Adrenal gland (tissue), 12 donors: ENCODE measurements around the gene EFHD1. TPM values are rescaled to one million over a fixed set of nuclear protein-coding genes. Genes with fewer than 3 reads are reported as not detected.

Experiments
- DNase-seq, 7 donors: peaks; one replicate each; pipeline ENCODE4 v3.0.0-alpha.2; 2019 to 2020
- H3K27ac ChIP-seq, 5 donors: fragments of 200-600 bp; sonication (generic) in 4 of 5; 1 replicate in 3 of 5; 2 replicates in 2 of 5; pipeline versions ENCODE4 v1.5.1 to v1.8.0; 2016 to 2020; ENCODE audit warnings: mild to moderate bottlenecking in 1 of 5
- H3K27me3 ChIP-seq: fragments of 200-600 bp; 2 replicates; pipeline ENCODE4 v1.8.0; 2021
- H3K36me3 ChIP-seq, 2 donors: fragments of 200-600 bp; replicated peaks in 1 of 2; 1 replicate in 1 of 2; 2 replicates in 1 of 2; pipeline versions ENCODE4 v1.5.1 to v1.8.0; 2018 to 2022
- H3K4me1 ChIP-seq, 2 donors: fragments of 200-600 bp; replicated peaks in 1 of 2; 1 replicate in 1 of 2; 2 replicates in 1 of 2; pipeline versions ENCODE4 v1.5.1 to v1.8.0; 2018 to 2021
- H3K4me3 ChIP-seq, 4 donors: fragments of 200-600 bp; sonication (generic) in 3 of 4; one replicate each; pipeline ENCODE4 v1.5.1; 2016 to 2018
- H3K9me3 ChIP-seq, 3 donors: fragments of 200-600 bp; sonication (generic) in 1 of 3; replicated peaks in 1 of 3; 1 replicate in 2 of 3; 2 replicates in 1 of 3; pipeline versions ENCODE4 v1.5.1 to v1.8.0; 2016 to 2021
- CTCF ChIP-seq, 6 experiments: fragments of 450-650 bp in 4 of 6; fragments of 200-600 bp in 2 of 6; sonication (generic) in 1 of 6; IDR thresholded peaks; 1 replicate in 5 of 6; 2 replicates in 1 of 6; pipeline versions ENCODE4 v1.5.1 to v1.8.0; 2016 to 2021; ENCODE audit warnings: antibody characterized with exemption in 6 of 6, mild to moderate bottlenecking in 2 of 6, moderate library complexity in 1 of 6
- POLR2A ChIP-seq, 2 donors: fragments of 450-650 bp; IDR thresholded peaks; one replicate each; pipeline ENCODE4 v1.6.1; 2017; ENCODE audit warnings: antibody characterized with exemption in 2 of 2, mild to moderate bottlenecking in 2 of 2, moderate library complexity in 1 of 2
- WGBS, 4 donors: extraction: QIAGEN DNeasy Blood & Tissue Kit in 2 of 4; methylation state at CpG; one replicate each; pipeline versions ENCODE4 v1.1.5 to v1.1.7; 2013 to 2017; 5-methylcytosine and 5-hydroxymethylcytosine counted together
- intact Hi-C, 2 donors: fragments of 100-400 bp; cut with DNase I; formaldehyde crosslinking; loops; one replicate each; pipeline versions ENCODE4 v1.14.1 to v1.15.0; 2022 to 2023
- polyA plus RNA-seq, 3 donors: library from polyadenylated mRNA; stranded (reverse); fragments of 200-250 nt in 2 of 3; fragments of 350-450 nt in 1 of 3; fragmentation: Illumina TruSeq in 1 of 3; extraction: RNeasy Lipid Tissue Mini Kit (QIAGEN cat#74804) in 1 of 3; gene quantifications; one replicate each; pipeline ENCODE4 v1.2.3, GENCODE V29; 2013 to 2014
- total RNA-seq, 9 donors: library from RNA; depleted of rRNA in 4 of 9; stranded (reverse); fragments of >200 nt in 4 of 9; fragments of 120-200 nt in 1 of 9; fragmentation: NEBNext Ultra II Directional in 1 of 9; extraction: Animal tissue kit (Norgen Biotek cat#: 25700) in 1 of 9; gene quantifications; one replicate each; pipeline versions ENCODE4 v1.1.0 to v1.2.4, GENCODE V29; 2013 to 2023
- donor health status: healthy with polysubstance abuse.
- donor health status: Bipolar disorder and iron deficiency.
- donor health status: DM: yes; HTN: yes; CAD: no.
- donor health status: DM: no; HTN: no; CAD: no.
- donor health status: DM: no; HTN: no; CAD: no.
- donor health status: DM: yes; HTN: yes; CAD: no.

EFHD1 gene
- total and polyA plus RNA-seq, 12 donors = 0.50 to 12.9 (median 6.3) TPM

GRCh38 chr2:232697059-232697806 is 63.8 kb downstream of the EFHD1 start, which contains the start of gene GIGYF2:
GIGYF2 (plus strand) TSS chr2:232697331; CDS start chr2:232735198, 37,867 bp downstream.
- peak within 1 kb of the TSS; percentile 92 to 98 (median 97) for H3K27ac ChIP-seq
- H3K27me3 ChIP-seq = no peaks in the 10 kb centered on the region
- no peak for TF ChIP-seq CTCF (IDR thresholded peaks at IDR 0.05)
- TF ChIP-seq POLR2A (IDR thresholded peaks at IDR 0.05) = peak in 1 of 2 donors; percentile 45
- H3K36me3 ChIP-seq = no peaks in the 10 kb centered on the region
- 0% methylated on average over 25 to 71 of the region's 71 CpGs for WGBS, 4 donors
- peak; percentile 99 for DNase-seq
- peak within 1 kb of the TSS; percentile 69 to 91 (median 80) for H3K4me3 ChIP-seq
- intact Hi-C loops = no loop called here
- H3K4me1 ChIP-seq = peaks cover 30 to 42% of the 10 kb centered on the region in 2 donors
- no peaks in the 10 kb centered on the region for H3K9me3 ChIP-seq

GRCh38 chr2:232697807-232698110 is 64.4 kb downstream of the EFHD1 start:
- DNase-seq = peak in 1 of 7 donors; percentile 70
- Histone ChIP-seq H3K27ac (peak overlapping the region; percentile 92 to 98 (median 97)), H3K4me1 (peaks cover 30 to 47% of the 10 kb centered on the region in 2 donors), H3K27me3 (no peaks in the 10 kb centered on the region), H3K9me3 (no peaks in the 10 kb centered on the region), H3K4me3 (peak overlapping the region; percentile 69 to 91 (median 80)), H3K36me3 (no peaks in the 10 kb centered on the region)
- 0 to 1% (median 0%) methylated on average over 5 to 11 of the region's 11 CpGs for WGBS, 4 donors
- no peak for TF ChIP-seq POLR2A (IDR thresholded peaks at IDR 0.05)
- no peak for TF ChIP-seq CTCF (IDR thresholded peaks at IDR 0.05)
- intact Hi-C loops = no loop called here

- Histone ChIP-seq H3K27ac (peak overlapping the region in 2 of 5 donors; percentile 98), H3K36me3 (no peaks in the 10 kb centered on the region), H3K9me3 (no peaks in the 10 kb centered on the region), H3K4me3 (peak overlapping the region in 1 of 4 donors; percentile 69), H3K27me3 (no peaks in the 10 kb centered on the region), H3K4me1 (peaks cover 30 to 50% of the 10 kb centered on the region in 2 donors)
- TF ChIP-seq POLR2A (IDR thresholded peaks at IDR 0.05) = peak in 1 of 2 donors; percentile 29
- TF ChIP-seq CTCF (IDR thresholded peaks at IDR 0.05) = no peak
- 37 to 49% (median 43%) methylated on average over 4 of the region's 4 CpGs for WGBS, 4 donors
- no peak for DNase-seq
- intact Hi-C loops = no loop called here
Observed at GRCh38 chr2:232698556-232699091, 65.2 kb downstream of the EFHD1 start.

- WGBS, 4 donors = 61 to 84% (median 71%) methylated on average over 2 of the region's 2 CpGs
- H3K4me1 ChIP-seq = peaks cover 30 to 50% of the 10 kb centered on the region in 2 donors
- TF ChIP-seq CTCF (IDR thresholded peaks at IDR 0.05) (no peak), POLR2A (IDR thresholded peaks at IDR 0.05) (no peak)
- no peak for DNase-seq
- H3K36me3 ChIP-seq = no peaks in the 10 kb centered on the region
- H3K27ac ChIP-seq = peak overlapping the region in 1 of 5 donors; percentile 98
- no peaks in the 10 kb centered on the region for H3K27me3 ChIP-seq
- intact Hi-C loops = no loop called here
- no peaks in the 10 kb centered on the region for H3K9me3 ChIP-seq
- peak overlapping the region in 1 of 4 donors; percentile 69 for H3K4me3 ChIP-seq
Observed at GRCh38 chr2:232699110-232699509, 65.7 kb downstream of the EFHD1 start.
